GM19035 (cell line): ENCODE data around the gene ETFRF1.

Experiments used
- ATAC-seq: cut with Tn5 transposase; IDR thresholded peaks from one replicate; pipeline ENCODE4 v1.9.1; 2021; ENCODE audit not compliant: unreplicated experiment

ETFRF1 gene

GRCh38 chr12:25208554-25208953, 13.5 kb downstream of the ETFRF1 start:
- no peak for ATAC-seq

GRCh38 chr12:25213338-25213737, 18.3 kb downstream of the ETFRF1 start:
- ATAC-seq, result no peak

- no peak for ATAC-seq
Observed at GRCh38 chr12:25236190-25236589, 41.2 kb downstream of the ETFRF1 start.

GRCh38 chr12:25236626-25237025, 41.6 kb downstream of the ETFRF1 start:
- no peak for ATAC-seq

GRCh38 chr12:25241167-25242020, 46.4 kb downstream of the ETFRF1 start:
- ATAC-seq, result peak; percentile 50

DNA sequence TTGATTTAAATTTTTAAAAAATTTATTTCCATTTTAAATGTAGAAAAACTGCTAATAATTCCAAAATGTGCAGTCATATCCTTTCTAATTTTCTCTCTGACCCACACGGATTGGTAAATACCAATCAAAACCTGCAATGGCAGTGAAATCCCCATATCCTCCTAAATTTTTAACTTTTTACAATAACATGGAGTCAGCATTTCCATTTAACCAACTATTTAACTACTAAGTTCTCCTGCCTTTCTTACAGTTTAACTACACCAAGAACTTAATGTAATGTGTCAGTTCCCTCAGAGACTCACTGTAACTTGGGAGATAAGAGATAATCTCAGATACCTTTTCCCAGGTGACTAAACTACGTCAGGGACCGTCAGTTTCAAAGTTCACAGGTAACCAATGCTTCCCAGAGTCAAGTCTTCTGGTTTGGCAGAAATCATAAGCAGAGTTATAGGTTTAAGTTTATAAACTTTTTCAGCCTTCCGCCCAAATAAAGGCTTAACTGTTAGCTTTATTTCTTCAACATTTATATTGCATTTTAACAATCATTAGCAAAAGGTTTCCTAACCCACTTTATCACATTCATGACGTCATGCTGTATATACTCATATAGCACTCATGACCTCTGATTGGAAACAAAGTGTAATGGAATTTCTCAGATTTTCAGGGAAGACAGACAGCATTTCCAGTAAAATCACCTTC, 48.1 kb downstream of the ETFRF1 start:
- no peak for ATAC-seq

DNA sequence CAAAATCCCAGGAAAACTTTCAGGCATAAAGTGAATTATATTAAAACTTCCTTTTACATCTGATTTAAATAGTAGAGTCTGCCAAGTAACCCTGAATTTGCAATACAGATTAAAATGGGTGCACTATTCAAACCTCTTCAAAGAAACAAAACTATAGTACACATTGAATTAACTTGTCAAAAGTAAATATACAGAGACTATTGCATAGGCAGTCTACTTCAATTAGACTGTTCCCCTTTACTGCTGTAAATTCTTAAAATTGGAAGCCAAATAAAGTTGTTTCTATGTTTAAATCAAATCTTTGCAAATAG, 48.6 kb downstream of the ETFRF1 start:
- ATAC-seq, result no peak

DNA sequence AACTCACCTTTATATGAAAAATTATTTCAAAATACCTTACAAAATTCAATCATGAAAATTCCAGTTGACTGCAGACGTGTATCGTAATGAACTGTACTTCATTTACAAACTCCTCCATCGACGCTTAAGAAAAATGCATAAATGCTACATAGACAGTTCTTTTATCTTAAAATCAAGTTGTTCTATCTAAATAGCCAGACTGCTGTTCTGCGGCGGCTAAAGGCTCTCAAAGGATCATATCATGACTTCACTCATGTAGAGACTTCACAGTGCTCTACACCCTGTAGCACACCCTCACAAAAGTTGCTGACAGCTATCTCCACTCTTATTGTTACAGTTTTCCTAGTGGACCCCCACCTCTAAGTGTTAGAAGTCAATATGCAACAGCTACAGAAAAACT, 50.5 kb downstream of the ETFRF1 start:
- ATAC-seq, result no peak

GRCh38 chr12:25248137-25248536, 53.1 kb downstream of the ETFRF1 start:
- ATAC-seq, result no peak

DNA sequence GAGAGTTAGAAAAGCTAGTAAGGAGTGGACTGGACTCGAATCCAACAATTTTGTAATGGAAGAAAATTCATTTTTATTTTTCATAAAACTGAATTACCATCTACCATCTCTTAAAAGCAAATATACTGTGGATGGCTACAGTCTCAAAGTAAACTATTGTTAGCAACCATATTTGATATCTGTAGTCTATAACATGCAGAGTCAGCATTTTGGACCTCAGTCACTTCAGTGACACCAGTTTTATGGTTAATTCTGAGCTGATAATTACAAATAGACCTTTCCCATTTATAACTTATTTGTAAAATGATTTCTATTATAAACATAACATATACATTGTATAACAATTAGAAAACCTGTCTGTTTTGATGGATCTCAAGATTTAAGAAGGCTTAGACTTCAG, 53.7 kb downstream of the ETFRF1 start:
- no peak for ATAC-seq

DNA sequence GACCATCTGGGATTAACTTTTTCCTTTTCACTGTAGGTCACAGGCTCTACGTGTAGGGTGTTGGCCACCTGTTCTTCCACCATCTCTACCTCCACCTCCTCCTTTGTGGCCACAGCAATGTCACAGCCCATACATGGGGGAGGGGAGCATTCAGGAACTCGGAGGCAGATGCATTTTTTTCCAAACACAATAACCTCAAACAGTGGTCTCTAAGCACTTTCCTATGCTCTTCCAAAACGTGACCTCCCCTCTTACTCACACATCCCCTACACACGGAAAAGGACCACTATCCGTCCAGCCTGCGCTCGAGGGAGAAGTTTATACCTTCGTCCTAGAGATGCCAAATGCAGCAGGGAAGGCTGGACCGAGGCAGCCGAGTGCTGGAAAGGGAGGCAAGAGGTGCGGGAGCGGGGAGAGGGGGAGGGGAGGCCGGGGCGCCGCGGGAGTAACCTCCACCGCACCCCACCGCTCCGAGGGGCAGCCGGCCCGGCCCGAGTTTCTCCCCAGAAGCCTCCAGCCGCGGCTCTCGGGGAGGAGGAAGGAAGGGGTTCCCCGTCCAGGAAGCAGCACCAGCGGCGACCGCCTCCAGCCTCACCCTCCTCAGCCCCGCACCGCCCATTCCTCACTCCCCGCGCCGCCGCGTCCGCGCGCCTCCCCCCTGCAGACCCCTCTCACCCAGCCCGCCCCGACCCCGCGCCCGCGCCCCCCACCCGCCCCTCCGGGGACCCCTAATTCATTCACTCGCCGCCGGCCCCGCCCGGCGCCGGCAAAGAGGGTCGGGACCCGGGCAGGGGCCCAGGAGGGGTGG, 55.1 kb downstream of the ETFRF1 start:
- ATAC-seq, result peak; percentile 40

- ATAC-seq, result peak; percentile 82
Observed at GRCh38 chr12:25250744-25251730, 56.0 kb downstream of the ETFRF1 start, which contains the start of gene KRAS. KRAS (minus strand) TSS chr12:25250929.

DNA sequence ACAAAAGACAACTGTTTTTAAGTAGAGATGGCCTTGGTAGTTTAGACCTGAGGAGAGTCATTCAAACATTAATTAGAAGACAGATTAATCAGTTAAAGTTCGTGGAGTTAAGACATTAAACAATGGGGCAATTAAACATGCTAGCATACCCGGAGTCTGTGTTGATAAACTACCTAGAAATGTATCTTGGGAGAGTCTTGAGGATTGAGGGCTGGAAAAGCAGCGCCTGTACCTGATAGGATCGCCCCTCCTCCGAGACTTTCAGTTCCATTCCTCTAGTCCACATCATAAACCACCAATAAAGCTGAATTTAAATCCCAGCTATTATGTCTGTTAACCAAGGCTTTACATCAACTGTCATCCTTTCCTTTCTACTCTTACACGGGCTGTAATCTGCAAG, 56.7 kb downstream of the ETFRF1 start:
- no peak for ATAC-seq

GRCh38 chr12:25252946-25253345, 57.9 kb downstream of the ETFRF1 start:
- no peak for ATAC-seq

DNA sequence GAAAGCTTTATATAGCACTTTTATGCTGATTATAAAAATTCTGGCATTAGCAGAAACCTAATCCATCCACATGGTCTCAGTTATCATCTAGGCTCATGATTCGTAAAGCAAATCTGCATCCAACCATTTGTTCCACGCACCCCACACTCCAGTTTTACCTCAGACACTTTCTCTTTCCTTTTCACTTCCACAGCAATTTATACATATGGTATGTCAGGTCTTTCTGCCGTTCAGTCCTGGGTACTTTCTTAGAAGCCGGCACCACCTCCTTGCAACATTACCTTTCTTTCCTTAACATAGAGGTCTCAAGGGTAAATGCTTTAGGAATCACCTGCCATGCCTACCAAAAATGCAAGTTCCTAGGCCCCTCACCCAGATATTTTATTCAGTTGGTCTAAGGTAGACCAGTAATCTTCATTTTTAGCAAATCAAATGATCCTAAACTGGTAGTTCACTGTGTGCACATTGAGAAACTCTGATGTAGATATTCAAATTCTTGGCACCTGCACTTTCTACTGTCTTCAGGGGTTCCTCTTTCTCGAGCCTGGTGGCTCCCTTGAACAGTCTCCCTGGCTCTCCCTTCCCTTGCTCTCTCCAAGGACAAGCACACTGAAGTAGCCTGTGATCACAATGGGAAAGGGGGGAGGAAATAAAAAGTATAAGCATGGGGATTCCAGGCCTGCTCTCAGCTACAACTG, 58.5 kb downstream of the ETFRF1 start:
- no peak for ATAC-seq

GRCh38 chr12:25254271-25254880, 59.3 kb downstream of the ETFRF1 start:
- no peak for ATAC-seq
